ENCODE data around the gene GRM8.
"Not testable (repeated sequence)": the region's sequence is repeated elsewhere in the genome, so short reads cannot be mapped to it uniquely, and the experiment has no call there.

GRM8 gene

DNA sequence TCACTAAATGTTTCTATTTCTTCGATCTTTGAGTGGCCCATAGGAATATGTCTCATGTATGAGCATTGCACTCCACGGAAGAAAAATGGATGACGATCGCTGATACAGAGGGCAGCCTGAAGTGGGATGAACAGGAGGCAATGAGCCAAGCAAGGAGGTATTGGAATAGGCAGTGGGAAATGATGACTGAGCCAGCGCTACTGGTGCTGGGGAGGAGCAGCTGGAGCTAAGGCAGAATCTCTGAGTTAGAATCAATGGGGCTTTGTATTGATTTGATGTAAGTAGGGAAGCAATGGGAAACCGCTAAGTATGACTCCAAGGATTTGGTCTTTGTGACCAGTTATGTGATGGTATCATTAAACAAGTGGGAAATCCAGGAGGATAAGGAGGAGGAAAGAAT is 345.1 kb downstream of the GRM8 start:
- not testable (repeated sequence) for DNase-seq

DNA sequence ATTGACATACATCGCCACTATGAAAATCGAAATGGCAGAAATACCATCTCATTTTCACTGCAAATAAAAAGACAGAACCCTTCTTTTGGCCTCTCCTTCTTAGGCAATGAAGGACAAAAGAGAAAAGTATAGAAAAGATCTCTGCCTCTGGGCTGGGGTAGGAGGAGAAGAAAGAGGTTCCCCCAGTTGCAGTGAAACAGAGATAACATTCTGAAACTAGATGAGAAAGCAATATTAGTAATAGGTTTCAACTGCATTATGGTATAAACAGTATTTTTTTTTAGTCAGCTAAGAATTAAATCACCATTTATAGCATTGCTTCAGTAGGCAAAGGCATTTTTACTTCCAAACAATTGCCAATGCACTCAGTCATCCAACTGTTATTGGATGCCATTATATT is 347.5 kb downstream of the GRM8 start:
- not testable (repeated sequence) for DNase-seq

DNA sequence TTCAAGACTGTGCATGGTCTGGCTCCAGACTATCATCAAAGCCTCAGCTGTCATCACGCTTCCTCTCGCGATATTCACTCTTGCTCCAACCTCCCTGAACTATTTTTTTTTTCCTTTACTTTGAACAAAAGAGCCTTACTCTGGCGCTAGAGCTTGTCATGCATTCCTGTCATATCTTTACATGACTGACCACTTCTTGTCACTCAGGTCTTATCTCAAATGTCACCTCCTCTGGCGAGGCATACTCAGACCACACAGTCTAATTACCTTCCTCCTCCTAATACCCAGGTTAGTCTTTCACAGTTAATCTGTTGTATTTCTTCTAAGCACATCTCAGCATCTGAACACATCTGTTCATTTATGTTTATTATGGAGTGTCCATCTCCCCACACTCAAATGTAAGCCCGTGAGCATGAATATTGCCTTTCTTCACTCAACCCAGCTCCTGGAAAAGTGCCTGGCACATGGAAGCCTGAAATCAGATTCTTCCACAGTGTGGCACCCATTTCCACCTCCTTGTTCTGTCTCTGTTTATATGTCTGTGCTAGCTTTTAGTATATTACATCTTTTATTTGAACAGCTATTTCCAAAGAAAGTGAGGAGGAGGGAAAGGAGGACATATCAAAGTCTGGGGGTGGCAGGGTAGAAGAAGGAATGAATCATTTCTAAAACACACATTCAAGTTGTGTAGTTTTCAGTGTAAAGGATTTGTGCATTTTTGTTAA is 351.5 kb downstream of the GRM8 start:
- DNase-seq = not testable (repeated sequence)

DNA sequence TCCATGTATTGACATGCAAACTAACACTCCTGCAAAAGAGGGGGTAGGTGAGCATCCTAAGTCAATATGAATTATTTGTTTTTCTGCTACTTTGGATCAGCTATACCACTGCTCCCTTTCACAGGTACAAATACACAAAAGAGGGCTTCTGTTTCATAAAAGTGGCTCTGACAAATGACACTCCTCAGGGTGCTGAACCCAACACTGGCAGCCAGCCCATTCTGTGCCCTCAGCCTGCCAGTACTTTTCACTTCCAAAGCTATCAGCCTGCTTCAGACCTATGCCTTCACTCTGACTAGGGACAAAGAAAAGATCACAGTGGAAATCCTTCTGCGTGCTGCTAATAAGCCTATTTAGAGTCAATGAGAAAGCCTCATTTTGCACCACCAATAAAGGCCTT is 364.8 kb downstream of the GRM8 start:
- not testable (repeated sequence) for DNase-seq

DNA sequence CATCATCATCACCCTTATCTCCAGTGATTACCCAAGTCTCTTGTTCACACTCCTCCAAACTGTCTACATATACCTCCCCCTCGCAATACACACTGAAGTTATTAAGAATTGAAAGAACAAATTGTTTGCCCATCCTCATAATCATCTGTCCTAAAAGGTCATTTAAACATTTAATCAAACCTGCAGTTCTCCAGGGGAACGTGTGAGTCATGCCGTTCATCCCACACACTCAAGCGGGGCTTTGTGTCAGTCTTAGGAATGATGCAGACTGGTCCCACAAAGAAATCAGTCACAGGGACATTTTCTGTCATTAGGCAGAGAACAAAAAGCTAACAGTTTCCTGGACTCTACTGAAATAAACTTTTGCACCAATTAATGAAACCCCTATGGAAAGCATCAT is 365.2 kb downstream of the GRM8 start:
- DNase-seq = not testable (repeated sequence)

DNA sequence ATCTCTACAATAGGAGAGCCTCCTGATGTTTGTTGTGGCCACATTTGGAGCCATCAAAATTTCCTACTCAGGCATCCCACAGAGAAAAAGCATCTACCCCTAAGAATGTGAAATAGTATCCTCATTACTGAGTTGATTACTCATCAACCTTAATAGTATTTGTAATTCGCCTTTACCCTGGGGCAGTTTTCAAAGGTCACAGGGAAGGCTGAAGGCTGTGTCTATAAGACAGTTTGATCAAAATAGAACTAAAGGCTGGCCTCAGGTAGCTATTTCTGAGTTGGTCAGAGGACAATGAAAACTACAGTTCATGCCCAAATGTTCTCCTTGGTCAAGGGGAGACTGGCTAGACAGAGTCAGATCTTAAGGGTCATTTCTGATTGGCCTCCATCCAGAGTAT is 370.0 kb downstream of the GRM8 start:
- not testable (repeated sequence) for DNase-seq

DNA sequence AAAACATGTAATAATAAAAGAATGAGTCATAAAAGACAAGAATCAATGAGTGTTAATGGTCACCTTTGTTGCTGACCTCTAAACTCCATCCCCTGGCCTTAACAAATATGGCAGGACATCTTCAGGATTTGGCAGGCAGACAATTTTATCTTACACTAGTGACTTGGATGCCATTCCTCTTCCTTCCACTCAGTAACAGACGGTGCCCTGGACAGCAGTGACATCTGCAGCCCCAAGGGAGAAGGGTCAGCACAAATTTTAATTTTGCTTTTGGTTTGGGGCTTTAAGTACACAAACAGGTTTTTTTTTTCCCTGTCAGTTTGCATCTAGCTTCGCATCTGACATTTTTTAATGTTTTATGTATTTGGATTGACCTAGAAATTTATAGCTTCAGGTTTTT is 370.8 kb downstream of the GRM8 start:
- not testable (repeated sequence) for DNase-seq

DNA sequence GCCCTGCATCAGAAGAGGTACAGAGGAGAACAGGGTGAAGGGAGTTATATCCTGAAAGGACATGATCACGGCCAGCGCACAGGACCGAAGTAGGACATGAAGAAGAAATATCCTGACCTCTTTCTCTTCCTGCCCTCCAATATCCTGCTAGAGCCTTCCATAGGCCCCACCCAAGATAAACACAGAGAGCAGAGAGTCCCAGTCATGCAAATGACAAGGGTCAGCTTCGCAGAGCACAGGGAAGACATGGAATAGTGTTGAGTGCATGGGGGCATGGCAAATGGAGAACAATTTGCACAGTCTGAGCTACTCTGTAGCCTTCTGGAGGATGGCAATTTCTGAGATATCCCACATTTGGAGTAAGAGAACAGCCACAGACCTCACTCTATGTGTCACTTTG is 371.4 kb downstream of the GRM8 start:
- DNase-seq = no peak

DNA sequence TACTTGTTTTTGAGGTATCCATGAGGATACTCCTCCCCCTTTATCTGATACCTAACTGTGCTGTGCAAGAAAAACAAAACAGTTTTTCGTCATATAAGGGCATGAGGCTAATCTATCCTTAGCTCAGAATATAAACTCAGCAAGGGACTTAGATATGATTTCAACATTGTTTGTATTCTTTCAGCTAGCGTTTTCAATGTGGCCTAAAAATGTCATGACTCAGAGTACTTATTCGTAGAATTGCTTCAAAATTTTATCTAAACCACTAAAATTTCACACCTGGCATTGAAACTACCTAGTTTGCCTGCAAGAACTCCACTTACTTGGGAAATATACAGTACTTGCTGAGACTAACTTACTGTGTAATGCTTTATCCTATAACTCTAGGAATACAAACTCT is 376.2 kb downstream of the GRM8 start:
- not testable (repeated sequence) for DNase-seq

DNA sequence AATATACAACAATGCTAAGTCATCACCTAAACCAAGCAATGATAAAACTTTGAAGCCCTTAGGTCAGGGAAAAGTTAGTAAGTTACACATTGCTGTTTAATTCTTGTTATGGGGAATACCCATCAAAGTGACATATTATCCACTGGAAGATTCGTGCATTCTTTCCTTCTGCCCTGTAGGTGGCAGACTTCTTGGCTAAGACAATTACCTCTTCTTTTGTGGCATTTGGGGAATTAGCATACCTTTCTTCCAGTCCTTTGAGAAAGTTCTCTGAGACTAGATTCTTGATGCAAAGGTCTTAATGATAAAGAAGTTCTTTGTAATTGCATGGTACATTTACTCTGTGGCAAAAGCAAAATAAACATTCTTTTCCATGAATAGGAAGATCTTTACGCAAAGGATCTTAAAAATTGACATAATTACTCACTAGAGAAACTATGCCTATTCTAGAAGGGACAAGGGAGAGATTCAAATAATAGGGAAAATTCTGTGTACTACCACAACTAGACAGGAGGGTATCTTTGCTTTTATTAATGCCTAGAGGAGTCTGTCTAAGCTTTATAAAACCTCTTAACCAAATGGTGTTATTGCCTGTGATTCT is 395.9 kb downstream of the GRM8 start:
- DNase-seq = no peak

DNA sequence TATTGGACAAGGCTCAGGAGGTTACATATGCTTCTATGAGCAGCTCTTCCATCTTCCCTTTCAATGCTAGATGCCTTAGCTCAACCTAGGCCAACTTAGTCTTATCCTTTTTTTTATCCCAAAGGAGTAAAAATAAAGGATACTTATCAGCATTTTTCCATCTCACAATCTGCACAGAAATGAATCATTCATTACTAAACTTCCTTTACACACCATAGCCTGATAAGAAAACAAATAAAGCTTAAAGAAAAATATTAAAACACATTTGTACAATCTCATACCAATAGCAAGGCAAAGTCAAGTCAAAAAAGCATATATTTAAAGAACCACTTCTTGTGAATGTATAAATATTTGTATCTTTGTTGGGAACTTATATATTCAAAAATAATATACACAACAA is 407.4 kb downstream of the GRM8 start:
- DNase-seq = no peak

DNA sequence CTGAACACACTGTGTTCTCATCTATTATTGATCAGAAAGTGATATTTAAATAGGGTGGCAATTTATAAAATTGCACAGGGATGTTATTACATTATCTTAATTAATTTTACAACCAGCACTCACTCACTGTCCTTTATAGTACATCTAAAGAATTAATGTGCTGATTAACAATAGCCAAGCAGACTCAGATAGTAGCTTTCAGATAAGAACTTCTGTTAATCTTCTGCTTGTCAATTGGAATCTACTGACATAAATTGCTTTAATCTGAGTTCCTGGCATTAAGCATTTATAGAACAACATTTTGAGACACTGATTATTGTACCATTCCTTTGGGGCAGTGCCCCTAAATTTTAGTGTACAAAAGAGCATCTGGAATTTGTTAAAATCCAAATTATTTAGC is 408.9 kb downstream of the GRM8 start:
- no peak for DNase-seq

DNA sequence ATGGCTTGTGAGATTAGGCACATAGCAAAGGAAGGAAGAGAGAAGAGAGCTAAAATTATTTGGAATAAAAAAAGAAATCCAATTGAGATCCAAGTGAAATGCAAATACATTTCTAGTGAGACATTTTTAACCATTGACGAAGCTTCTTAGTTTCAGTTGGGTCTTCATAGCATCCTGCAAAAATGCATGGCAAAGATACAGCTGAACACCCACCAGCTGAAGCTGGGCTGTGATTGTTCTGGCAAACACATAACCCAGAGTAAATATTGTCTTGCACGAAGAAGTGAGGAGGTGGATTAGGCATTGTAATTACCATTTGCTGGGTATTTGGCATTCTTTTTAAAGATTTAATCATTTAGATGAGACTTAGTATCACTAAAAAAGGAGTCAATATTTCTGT is 409.4 kb downstream of the GRM8 start:
- DNase-seq = no peak

DNA sequence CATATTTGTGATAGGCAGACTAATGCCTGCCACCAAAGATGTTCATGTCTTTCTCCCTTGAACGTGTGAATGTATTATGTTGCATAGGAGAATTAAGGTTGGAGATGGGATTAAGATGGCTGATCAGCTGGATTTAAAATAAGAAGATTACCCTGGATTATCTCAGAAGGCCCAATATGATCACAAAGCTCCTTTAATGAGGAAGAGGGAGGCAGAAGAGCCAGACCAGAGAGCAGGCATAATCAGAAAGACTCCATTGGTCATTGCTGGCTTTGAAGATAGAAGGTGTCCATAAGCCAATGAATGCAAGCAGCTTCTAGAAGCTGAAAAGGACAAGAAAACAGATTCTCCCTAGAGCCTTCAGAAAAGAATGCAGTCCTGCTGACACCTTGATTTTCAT is 410.3 kb downstream of the GRM8 start:
- DNase-seq = no peak

DNA sequence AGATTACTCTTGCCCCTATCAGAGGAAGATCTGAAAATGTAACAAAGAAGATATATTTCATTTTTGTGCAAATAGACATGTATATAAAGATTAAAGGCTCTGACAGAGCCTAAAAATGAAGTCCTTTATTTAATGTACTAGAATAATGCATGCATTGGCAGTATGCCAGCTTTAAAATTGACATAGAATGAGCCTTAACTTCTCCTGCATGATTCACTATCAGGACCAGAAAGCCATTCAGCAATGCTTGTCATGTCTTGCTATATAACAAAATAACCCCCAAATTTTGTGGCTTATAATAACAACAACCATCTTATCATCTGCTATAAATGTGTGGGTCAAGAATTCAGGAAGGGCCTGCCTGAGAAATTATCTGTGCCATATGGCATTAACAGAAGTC is 411.9 kb downstream of the GRM8 start:
- no peak for DNase-seq

DNA sequence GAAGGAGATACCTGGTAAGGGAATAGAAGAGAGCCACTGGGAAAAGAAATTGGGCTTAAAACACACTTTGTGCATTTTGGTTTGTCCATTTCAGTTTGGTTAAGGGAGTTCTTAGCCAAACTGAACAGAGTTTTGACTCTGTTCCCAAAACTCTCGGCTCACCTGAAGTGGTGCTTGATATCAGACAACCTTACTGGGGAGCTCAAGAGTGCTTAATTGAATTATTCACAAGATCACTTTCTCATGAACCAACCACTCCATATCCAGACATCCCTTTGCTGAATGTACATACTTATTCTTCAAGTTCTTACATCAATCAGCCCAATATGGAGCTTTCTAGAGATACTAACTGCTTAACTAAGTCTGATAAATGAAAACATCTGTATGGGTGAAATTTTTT is 413.1 kb downstream of the GRM8 start:
- no peak for DNase-seq

DNA sequence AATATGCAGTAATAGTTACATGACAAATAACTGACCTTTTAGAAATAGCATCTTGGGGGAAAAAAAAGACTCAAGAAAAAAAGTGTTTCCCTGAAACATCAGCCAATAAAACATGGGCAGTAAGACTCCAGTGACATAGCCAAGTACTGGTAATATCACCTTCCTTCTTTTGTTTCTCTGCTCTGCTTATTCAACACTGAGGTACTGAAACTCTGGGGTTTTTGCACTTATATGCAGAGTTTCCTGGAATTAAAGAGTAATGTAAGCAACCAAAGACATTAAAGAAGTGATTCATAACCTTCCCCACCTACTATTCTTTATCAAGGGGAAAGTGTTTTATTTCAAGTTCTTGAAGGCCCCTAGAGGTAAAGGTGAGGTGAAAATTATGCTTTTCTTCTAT is 414.5 kb downstream of the GRM8 start:
- DNase-seq = no peak

DNA sequence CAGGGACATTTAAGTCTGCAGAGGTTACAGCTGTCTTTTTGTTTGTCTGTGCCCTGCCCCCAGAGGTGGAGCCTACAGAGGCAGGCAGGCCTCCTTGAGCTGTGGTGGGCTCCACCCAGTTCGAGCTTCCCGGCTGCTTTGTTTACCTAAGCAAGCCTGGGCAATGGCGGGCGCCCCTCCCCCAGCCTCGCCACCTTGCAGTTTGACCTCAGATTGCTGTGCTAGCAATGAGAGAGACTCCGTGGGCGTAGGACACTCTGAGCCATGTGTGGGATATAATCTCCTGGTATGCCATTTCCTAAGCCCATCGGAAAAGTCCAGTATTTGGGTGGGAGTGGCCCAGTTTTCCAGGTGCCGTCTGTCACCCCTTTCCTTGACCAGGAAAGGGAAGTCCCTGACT is 421.5 kb downstream of the GRM8 start:
- not testable (repeated sequence) for DNase-seq

DNA sequence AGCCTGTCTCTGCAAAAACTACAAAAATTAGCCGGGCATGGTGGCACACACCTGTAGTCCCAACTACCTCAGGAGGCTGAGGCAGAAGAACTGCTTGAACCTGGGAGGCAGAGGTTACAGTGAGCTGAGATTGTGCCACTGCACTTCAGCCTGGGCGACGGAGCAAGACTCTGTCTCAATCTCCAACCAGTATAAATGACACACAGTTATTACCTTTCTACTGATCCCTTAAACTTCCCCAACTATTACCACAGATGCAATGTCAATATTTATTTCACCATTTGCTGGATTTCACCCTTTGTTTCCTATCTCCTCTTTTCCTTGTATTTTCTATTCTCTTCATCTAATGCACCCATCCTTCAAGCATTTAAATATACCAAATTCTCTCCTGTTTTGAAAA is 431.8 kb downstream of the GRM8 start:
- no peak for DNase-seq

DNA sequence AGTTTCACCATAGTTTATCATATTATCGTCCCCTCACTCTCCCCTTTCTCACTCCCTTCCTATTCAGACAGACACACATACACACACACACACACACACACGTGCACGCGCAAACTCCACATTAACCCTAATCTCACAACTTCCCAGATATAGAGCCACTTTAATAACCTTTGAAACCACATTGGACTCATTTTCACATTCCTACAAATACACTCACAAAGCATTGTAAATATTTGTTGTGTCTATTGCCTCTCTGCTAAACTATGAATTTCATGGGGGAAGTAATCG is 433.6 kb downstream of the GRM8 start:
- no peak for DNase-seq

DNA sequence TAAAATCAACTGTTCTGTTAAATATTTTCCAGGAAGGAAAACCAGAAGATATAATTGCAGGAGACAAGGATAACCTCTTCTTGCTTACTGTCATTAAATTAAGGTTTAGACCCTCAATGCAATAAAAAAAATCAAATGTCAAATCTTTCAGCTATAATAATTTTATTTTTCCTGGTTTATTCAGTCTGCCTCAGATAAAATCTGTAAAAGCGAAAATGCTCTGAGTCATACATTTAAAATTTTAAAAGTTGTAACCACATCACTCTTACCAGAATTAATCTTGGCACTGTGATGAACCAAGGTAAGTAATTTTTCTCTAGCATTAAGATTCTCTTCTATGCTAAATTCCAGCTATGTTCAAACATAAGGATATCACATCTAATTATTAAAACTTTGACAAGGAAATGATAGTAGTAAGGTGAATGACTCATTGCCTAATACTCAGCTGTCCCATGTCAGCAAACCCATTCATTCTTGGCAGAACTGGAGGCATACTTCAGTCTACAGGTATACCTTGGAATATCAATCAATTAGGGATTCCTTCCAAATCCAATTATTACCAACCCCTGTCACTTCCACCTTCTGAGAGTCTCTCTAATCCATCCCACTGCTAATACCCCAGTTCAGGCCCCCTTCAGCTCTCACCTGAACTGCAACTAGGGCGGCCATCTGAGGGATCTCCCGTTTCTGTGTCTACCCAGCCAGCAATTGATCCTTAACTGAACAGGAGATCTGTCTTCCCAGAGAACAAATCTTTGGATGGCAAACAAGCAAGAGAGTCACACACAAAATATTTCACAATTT is 434.1 kb downstream of the GRM8 start:
- DNase-seq = no peak

DNA sequence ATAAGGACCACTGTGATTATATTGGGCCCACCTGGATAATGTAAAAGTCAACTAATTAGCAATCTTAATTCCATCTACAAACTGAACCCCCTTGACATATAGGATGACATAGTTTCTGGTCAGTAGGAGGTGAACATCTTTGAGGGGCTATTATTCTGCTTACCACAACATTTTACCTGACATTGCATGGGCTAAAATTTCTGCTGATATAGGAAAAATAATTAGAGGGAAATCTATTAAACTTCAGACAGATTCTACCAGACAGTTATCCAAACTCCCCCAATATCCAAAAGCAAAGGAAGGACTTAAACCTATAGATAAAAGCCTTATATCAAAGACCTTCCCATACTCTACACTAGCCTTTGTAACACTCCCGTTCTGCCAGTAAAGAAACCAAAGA is 443.6 kb downstream of the GRM8 start:
- DNase-seq = no peak

DNA sequence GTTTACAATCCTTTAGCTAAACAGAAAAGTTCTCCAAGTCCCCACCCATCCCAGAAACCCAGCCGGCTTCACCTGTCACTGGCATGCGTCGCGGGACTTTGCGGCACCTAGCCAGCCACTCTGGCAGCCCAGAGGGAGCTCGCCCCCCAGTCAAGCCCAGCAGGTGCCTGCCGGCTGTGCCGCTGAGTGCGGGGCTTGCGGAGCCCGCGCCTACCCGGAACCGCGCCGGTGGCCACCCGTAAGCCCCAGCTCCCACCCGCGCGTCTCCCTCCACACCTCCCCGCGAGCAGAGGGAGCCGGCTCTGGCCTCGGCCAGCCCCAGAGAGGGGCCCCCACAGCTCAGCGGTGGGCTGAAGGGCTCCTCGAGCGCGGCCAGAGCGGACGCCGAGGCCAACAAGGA is 446.1 kb downstream of the GRM8 start:
- no peak for DNase-seq

DNA sequence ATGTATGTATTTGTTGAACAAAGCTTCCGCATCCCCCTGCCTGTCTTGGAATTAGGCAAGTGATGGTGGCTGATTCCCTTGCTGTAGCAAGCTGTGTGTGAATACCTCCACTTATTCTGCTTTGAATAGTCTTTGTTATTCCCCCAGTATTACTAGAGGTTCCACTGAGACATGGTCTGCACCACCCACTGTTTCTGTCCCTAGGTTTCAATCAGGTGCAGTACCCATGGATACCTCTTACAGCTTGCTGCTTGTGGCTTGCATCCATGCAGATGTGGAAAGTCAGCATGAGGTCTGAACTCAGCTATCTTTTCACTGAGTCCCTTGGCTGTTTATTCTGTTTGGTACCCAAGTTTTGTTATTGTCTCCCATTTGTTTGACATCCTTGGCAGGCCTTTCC is 447.4 kb downstream of the GRM8 start:
- no peak for DNase-seq

All from 8988T (cell line).